DOHH2 (cell line): ENCODE measurements around the gene SLMAP.

Experiments used
- EZH2phosphoT487 ChIP-seq: fragments of 200-600 bp; sonication (generic); IDR thresholded peaks from 2 replicates; pipeline ENCODE4 v1.6.1; 2017; ENCODE audit warnings: borderline replicate concordance, mild to moderate bottlenecking, antibody characterized with exemption, low read length, moderate library complexity, mixed read lengths
- TF ChIP-seq, protein P1 (sequence below): fragments of 200-600 bp; sonication (generic); IDR thresholded peaks from one replicate; pipeline ENCODE4 v1.5.1; 2014; ENCODE audit warnings: antibody characterized with exemption, mild to moderate bottlenecking, low read depth, low read length; ENCODE audit not compliant: poor library complexity, severe bottlenecking

DNA sequence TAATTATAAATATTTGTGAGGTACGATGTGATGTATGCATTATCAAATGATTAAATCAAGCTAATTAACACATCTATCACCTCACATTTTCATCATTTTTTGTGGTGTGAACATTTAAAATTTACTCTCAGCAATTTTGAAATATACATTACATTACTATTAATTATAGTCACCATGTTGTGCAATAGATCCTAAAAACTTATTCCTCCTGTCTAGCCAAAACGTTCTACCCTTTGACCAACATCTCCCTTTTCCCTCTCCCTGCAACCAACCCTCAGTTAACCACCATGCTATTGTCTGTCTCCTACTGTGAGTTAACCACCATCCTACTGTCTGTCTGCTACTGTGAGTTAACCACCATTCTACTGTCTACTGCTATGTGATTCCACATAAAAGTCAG lies 20.7 kb upstream of the SLMAP start:
- TF ChIP-seq EZH2phosphoT487, result no peak
- TF ChIP-seq, protein P1, sequence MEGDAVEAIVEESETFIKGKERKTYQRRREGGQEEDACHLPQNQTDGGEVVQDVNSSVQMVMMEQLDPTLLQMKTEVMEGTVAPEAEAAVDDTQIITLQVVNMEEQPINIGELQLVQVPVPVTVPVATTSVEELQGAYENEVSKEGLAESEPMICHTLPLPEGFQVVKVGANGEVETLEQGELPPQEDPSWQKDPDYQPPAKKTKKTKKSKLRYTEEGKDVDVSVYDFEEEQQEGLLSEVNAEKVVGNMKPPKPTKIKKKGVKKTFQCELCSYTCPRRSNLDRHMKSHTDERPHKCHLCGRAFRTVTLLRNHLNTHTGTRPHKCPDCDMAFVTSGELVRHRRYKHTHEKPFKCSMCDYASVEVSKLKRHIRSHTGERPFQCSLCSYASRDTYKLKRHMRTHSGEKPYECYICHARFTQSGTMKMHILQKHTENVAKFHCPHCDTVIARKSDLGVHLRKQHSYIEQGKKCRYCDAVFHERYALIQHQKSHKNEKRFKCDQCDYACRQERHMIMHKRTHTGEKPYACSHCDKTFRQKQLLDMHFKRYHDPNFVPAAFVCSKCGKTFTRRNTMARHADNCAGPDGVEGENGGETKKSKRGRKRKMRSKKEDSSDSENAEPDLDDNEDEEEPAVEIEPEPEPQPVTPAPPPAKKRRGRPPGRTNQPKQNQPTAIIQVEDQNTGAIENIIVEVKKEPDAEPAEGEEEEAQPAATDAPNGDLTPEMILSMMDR, result no peak
